ENCODE results near the gene LPCAT3. TPM values are rescaled to one million over a fixed set of nuclear protein-coding genes. Genes with fewer than 3 reads are reported as not detected.

Gene LPCAT3
- total RNA-seq, 1 donor from 2014 or later, result 14.9 TPM

DNA sequence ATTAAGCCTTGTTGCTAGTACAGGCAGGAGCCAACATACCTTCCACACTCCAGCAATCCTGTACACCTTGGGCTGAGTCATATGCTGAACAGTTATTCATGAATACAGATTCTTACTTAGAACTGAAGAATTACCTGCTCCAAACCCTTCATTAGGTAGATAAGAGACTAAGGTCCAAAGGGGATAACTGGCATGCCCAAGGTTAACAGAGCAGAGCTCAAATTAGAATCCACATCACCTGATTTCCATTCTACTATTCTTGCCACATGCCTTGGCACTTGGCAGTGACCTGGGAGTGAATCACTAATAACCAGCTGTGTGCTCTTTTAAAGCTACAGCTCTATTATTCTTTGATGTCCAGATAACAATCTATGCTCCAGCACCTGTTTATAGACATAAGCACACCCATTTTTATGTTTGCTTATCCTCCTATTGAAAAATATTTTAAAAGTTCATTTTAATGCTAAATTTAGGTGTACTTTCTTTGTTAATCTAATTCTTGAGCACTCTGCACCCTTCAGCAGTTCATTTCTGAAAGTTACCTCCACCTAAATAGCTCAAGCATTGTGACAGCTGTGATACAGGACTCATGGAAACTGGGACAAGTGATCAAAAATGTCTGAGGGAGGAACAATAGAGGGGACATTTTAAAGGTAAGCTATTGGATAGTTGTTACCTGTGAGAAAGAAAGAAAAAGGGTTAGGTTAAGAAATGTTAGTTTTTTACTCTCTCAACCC lies 19.4 kb downstream of the LPCAT3 start:
- no peak overlapping the region for H3K4me3 ChIP-seq (ENCODE audit: low read depth, low read length)
- DNase-seq (ENCODE audit: low read depth), result peak; percentile 50

DNA sequence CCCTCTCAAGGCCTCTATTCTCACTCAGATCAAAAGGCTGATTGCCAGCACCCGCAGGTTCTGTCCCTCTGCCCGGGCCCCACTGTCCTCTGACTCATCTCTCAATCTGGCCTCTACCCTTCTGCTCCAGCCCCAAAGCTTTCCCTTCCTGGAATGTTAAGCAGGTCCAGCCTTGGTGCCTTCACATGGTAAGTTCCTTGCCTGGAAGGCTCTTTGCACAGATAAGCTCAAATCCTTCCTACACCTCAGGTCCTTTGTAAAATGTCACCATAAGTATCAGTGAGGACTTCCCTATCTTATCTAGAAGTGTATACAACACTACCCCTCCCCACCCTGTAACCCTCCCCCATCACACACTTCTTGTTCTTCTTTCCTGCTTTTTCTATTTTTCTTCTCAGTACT lies 22.2 kb downstream of the LPCAT3 start:
- no peak for DNase-seq (ENCODE audit: low read depth)
- H3K4me3 ChIP-seq (ENCODE audit: low read depth, low read length), result no peak overlapping the region
- TF ChIP-seq, protein P1, sequence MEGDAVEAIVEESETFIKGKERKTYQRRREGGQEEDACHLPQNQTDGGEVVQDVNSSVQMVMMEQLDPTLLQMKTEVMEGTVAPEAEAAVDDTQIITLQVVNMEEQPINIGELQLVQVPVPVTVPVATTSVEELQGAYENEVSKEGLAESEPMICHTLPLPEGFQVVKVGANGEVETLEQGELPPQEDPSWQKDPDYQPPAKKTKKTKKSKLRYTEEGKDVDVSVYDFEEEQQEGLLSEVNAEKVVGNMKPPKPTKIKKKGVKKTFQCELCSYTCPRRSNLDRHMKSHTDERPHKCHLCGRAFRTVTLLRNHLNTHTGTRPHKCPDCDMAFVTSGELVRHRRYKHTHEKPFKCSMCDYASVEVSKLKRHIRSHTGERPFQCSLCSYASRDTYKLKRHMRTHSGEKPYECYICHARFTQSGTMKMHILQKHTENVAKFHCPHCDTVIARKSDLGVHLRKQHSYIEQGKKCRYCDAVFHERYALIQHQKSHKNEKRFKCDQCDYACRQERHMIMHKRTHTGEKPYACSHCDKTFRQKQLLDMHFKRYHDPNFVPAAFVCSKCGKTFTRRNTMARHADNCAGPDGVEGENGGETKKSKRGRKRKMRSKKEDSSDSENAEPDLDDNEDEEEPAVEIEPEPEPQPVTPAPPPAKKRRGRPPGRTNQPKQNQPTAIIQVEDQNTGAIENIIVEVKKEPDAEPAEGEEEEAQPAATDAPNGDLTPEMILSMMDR (conservative IDR thresholded peaks at IDR 0.05; ENCODE audit: low read depth, low read length), result no peak

More for the DNA sequence above, 19.4 kb downstream of the LPCAT3 start:
- TF ChIP-seq, protein P1 (conservative IDR thresholded peaks at IDR 0.05; ENCODE audit: low read depth, low read length), result no peak

DNA sequence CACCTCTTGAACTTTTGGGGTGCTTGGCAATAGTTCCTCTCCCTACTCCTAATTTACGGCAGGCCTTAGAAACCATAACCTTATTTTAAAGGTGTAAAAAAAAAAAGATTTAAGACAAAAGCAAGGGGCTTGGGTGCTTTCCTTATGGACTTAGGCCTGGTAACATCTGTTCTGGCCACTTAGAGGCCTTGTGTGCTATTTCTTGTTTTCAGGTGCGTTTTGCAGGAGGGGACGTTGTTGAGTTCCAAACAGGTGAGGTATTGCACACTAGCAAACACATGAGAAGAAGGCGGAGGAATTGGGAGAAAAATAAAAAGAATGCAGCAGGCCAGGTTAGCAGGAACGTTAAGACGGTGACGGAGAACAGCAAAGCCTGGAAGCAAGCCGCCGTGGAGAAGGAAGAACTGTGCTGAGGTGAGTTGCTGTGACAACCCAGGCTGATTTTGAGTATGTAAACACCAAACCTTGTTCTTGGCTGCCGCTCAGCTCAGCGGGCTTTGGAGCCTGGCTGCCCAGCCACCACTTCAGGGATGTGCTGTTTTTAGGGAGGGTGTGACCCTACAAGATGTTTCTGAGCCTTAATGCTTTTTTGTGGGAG lies 30.2 kb downstream of the LPCAT3 start:
- H3K4me3 ChIP-seq (ENCODE audit: low read depth, low read length), result no peak overlapping the region
- TF ChIP-seq, protein P1 (conservative IDR thresholded peaks at IDR 0.05; ENCODE audit: low read depth, low read length), result no peak
- DNase-seq (ENCODE audit: low read depth), result no peak

DNA sequence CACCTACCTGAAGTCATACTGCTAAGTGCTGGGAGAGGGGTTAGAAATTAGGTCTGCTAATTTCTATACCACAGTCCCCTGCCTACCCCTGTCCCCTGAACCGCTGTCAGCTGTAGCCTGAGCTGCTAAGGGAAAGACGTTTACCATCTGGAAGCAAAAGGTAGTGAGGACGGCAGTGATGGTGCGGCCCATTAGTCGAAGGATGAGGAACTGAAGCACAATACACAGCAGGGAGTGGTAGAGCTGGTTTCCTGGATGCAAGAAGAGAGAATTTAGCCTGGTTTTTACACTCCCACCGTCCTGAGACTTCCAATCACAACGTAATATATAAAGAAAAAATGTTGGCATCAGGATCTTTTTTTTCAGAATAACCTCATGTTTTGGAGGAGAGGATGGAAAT lies 35.7 kb downstream of the LPCAT3 start:
- no peak for DNase-seq (ENCODE audit: low read depth)
- no peak overlapping the region for H3K4me3 ChIP-seq (ENCODE audit: low read depth, low read length)
- TF ChIP-seq, protein P1 (conservative IDR thresholded peaks at IDR 0.05; ENCODE audit: low read depth, low read length), result no peak

DNA sequence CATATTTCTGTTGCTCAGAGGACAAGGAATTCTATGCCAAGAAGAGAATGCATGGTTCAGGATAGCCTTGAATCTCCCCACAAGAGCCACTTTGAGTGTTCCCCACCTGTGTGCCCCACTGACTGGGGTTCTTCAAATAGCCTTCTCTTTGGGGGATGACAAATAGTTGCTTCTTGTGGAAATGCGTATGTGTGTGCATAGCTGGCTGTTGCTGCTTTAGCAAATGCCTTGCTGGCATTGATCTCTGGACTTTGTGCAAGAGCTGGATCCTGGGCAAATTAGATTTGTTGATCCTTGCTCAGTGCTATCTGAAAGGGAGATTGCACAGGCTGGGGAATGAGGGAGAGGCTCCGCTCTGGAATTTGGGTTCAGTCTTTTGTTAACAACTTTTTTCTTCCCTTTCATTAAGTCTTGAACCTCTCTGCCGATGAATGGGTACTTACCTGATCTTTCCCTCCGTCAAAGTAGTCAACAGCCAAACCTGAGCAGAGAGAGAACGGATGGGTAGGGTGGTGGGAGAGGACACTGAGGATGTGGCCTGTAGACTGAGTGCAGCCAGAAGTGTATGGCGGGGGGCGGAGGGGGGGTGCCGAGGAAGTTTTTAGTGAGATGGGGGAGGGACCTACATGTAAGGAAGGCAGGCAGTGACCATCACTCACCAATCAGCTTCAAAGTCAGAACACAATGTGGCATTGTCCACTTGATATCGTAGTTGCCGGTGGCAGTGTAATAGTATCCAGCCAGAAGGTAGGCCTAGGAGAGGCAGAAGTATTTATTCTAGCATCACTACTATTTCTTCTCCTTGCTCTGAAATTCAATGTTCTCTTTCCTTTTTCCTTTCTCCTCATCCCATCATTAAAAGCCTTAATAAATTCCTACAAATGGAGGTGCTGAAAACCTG lies 36.9 kb downstream of the LPCAT3 start:
- DNase-seq (ENCODE audit: low read depth), result no peak
- H3K4me3 ChIP-seq (ENCODE audit: low read depth, low read length), result no peak overlapping the region
- TF ChIP-seq, protein P1 (conservative IDR thresholded peaks at IDR 0.05; ENCODE audit: low read depth, low read length), result no peak

DNA sequence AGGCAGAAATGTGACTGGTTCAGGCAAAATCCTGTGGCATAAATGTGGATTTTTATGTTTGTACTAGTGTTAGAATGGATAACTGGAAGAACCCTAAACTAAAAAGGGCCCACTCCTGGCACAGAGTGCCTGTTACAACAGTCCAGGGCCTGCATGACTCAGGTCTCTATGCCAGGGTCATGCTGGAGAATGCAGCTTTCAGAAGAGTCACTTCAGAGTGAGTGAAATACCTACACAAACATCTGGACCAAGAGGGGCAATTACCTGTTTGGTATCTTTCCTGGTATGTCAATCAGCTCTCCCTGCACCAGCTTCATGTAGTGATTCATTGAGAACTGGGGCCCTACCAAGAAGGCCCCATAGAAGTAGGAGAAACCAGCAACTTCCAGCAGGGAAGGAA lies 37.5 kb downstream of the LPCAT3 start:
- TF ChIP-seq, protein P1 (conservative IDR thresholded peaks at IDR 0.05; ENCODE audit: low read depth, low read length), result no peak
- H3K4me3 ChIP-seq (ENCODE audit: low read depth, low read length), result no peak overlapping the region
- no peak for DNase-seq (ENCODE audit: low read depth)

Measured in epithelial cell of proximal tubule (primary cell).